ENCODE results near the gene OAF.

GRCh38 chr11:120198403-120198786 is 12.4 kb upstream of the OAF start:
- TF ChIP-seq CTCF (conservative IDR thresholded peaks at IDR 0.05; ENCODE audit: low read depth, low read length) (no peak), EZH2 (IDR thresholded peaks at IDR 0.05; ENCODE audit: low read length, unreplicated experiment) (no peak)
